Mucosa of descending colon (tissue), 3 donors: ENCODE measurements around the gene CFAP99. TPM values are rescaled to one million over a fixed set of nuclear protein-coding genes. Genes with fewer than 3 reads are reported as not detected.
A peak's percentile ranks its signal among the peaks of the same experiment; 100 is the strongest.

Experiments used
- ATAC-seq: fragments of 200-7000 bp; cut with Tn5 transposase; one replicate; pipeline ENCODE4 v1.9.1; 2020; ENCODE audit warnings: mild to moderate bottlenecking, moderate library complexity
- DNase-seq, 3 donors: peaks; one replicate each; pipeline ENCODE4 v3.0.0-alpha.2; 2020
- H3K36me3 ChIP-seq: fragments of 200-600 bp; one replicate; pipeline ENCODE4 v1.8.0; 2021; ENCODE audit warnings: low read depth, mild to moderate bottlenecking
- H3K4me1 ChIP-seq: fragments of 200-600 bp; one replicate; pipeline ENCODE4 v1.8.0; 2021; ENCODE audit warnings: low read depth, mild to moderate bottlenecking
- H3K4me3 ChIP-seq: fragments of 200-600 bp; one replicate; pipeline ENCODE4 v1.8.0; 2021; ENCODE audit warnings: mild to moderate bottlenecking
- H3K9me3 ChIP-seq: fragments of 200-600 bp; one replicate; pipeline ENCODE4 v1.8.0; 2021; ENCODE audit warnings: mild to moderate bottlenecking
- intact Hi-C, 2 donors: fragments of 100-400 bp; cut with DNase I in 1 of 2; cut with micrococcal nuclease in 1 of 2; formaldehyde crosslinking; loops; one replicate each; pipeline versions ENCODE4 v1.11.0 to v1.11.1; 2022; cut with DNase I, micrococcal nuclease
- total RNA-seq, 3 donors: library from RNA; stranded (reverse); fragmentation: NEBNext Ultra II Directional in 2 of 3; extraction: Animal tissue kit (Norgen Biotek cat#: 25700) in 2 of 3; gene quantifications; one replicate each; pipeline versions ENCODE4 v1.2.1 to v1.2.4, GENCODE V29; 2021 to 2023
- TF ChIP-seq, protein P1 (sequence below): fragments of 200-600 bp; IDR thresholded peaks from one replicate; pipeline ENCODE4 v1.8.0; 2022; ENCODE audit warnings: antibody characterized with exemption, mild to moderate bottlenecking
- donor health status: DM: no; HTN: no; CAD: no; lungs with moderate emphysema.
- donor health status: DM: no; HTN: no; CAD: no.
- donor health status: DM: no; HTN: yes; CAD: no.

The CFAP99 gene
- total RNA-seq, 3 donors from 2014 or later, result 1.2 to 1.3 (median 1.2) TPM

- no peak for DNase-seq
- Histone ChIP-seq H3K4me3 (no peak overlapping the region), H3K4me1 (no peaks in the 10 kb centered on the region), H3K9me3 (no peaks in the 10 kb centered on the region), H3K36me3 (no peaks in the 10 kb centered on the region)
- intact Hi-C loops, result no loop called here
- ATAC-seq, result no peak
- TF ChIP-seq, protein P1, sequence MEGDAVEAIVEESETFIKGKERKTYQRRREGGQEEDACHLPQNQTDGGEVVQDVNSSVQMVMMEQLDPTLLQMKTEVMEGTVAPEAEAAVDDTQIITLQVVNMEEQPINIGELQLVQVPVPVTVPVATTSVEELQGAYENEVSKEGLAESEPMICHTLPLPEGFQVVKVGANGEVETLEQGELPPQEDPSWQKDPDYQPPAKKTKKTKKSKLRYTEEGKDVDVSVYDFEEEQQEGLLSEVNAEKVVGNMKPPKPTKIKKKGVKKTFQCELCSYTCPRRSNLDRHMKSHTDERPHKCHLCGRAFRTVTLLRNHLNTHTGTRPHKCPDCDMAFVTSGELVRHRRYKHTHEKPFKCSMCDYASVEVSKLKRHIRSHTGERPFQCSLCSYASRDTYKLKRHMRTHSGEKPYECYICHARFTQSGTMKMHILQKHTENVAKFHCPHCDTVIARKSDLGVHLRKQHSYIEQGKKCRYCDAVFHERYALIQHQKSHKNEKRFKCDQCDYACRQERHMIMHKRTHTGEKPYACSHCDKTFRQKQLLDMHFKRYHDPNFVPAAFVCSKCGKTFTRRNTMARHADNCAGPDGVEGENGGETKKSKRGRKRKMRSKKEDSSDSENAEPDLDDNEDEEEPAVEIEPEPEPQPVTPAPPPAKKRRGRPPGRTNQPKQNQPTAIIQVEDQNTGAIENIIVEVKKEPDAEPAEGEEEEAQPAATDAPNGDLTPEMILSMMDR, result no peak
Measured at GRCh38 chr4:2432004-2432403, 13.2 kb downstream of the CFAP99 start.

- intact Hi-C loops, result no loop called here
- H3K36me3 ChIP-seq, result no peaks in the 10 kb centered on the region
- no peaks in the 10 kb centered on the region for H3K4me1 ChIP-seq
- H3K4me3 ChIP-seq, result no peak overlapping the region
- ATAC-seq, result no peak
- TF ChIP-seq, protein P1, result no peak
- H3K9me3 ChIP-seq, result no peaks in the 10 kb centered on the region
- no peak for DNase-seq
Measured at GRCh38 chr4:2432991-2433530, 14.3 kb downstream of the CFAP99 start.

DNA sequence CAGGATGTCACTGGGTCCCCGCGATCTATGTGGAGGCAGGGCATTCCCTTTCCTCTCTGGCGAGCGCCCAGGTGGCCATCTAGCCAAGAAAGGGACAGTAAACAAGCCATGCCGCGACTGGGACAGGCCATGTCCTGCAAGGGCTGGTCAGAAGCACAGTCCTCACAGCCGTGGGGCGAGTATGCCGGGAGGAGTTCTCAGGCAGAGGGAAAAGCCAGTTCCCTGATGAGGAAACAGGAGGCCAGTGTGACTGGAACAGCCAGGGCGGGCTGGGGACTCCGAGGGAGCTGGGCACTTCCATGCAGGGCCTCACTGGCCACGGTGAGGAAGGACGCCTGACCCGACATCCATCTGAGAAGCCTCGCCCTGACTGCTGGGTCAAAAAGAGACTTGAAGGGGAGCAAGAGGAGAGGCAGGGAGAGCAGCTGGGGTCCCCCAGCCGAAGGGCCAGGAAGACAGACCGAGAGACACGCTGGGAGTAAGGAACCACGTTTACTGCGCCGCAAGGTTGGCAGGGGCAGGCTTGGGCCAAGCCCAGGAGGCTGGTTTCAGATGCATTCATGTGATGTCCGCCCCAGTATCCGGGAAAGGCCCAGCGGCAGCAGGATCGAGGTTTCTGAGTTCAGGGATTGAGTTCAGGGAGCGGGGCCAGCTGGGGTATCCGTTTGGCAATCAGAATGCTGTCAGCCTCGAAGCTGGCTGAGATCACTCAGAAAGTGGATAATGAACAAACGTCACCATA lies 15.0 kb downstream of the CFAP99 start:
- Histone ChIP-seq H3K36me3 (no peaks in the 10 kb centered on the region), H3K4me1 (no peaks in the 10 kb centered on the region), H3K4me3 (no peak overlapping the region), H3K9me3 (no peaks in the 10 kb centered on the region)
- no peak for ATAC-seq
- DNase-seq, result no peak
- intact Hi-C loops, result no loop called here
- TF ChIP-seq, protein P1, result no peak

DNA sequence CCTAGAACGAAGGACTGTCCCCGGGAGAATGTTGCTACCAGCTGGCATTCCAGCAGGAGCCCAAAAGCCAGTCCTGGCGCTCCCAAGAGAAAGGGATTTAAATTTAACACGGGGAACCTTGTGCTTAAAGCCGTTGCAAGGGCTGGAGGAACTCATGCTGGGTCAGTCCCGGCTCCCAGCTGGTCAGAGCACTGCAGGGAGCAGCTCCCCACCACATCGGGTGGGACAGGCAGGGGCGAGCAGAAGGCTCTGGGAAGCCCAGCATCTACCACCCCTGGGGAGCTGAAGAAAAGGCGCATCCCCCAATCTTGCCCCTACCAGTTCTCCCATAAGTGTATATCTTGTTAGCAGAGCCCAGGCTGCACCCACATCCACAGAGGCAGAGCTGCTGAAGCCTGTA lies 15.7 kb downstream of the CFAP99 start:
- Histone ChIP-seq H3K36me3 (no peaks in the 10 kb centered on the region), H3K9me3 (no peaks in the 10 kb centered on the region), H3K4me1 (no peaks in the 10 kb centered on the region), H3K4me3 (no peak overlapping the region)
- TF ChIP-seq, protein P1, result no peak
- ATAC-seq (no peak), DNase-seq (no peak)
- intact Hi-C loops, result no loop called here

DNA sequence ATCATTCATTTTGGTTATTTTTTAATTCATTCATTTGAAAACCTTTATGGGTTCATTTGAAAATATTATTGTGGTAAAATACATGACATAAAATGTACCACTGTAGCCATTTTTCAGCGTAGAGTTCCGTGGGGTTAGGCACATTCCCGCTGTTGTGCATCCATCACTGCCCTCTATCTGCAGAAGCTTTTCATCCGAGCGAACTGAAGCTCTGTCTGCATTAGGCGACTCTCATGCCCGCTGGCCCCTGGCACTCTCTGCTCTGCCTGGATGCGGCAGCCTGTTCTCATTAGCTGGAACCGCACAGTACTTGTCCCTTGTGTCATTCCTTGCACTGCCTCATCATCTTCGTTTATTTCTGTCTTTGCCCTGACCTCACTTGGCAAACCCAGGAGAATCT lies 17.5 kb downstream of the CFAP99 start:
- Histone ChIP-seq H3K9me3 (no peaks in the 10 kb centered on the region), H3K4me1 (no peaks in the 10 kb centered on the region), H3K36me3 (no peaks in the 10 kb centered on the region), H3K4me3 (no peak overlapping the region)
- peak in 1 of 3 donors; percentile 43 for DNase-seq
- intact Hi-C loops, result no loop called here
- TF ChIP-seq, protein P1, result no peak
- peak; percentile 78 for ATAC-seq
